Thoracic aorta (tissue), 2 donors: Measurements from ENCODE around the gene RIT2. TPM values are rescaled to one million over a fixed set of nuclear protein-coding genes. Genes with fewer than 3 reads are reported as not detected.

Experiments used
- ATAC-seq: fragments of 150-250 bp; one replicate; pipeline ENCODE4 v1.8.0; 2017; ENCODE audit warnings: low read depth; ENCODE audit not compliant: insufficient number of reproducible peaks, low FRiP score
- DNase-seq: peaks from one replicate; pipeline ENCODE4 v3.0.0-alpha.2; 2020; ENCODE audit warnings: low spot score
- H3K27ac ChIP-seq, 2 donors: fragments of 200-600 bp; sonication (generic); 1 replicate in 1 of 2; 2 replicates in 1 of 2; pipeline ENCODE4 v1.5.1; 2016; ENCODE audit warnings: mild to moderate bottlenecking in 2 of 2, moderate library complexity in 2 of 2
- H3K27me3 ChIP-seq: fragments of 200-600 bp; sonication (generic); replicated peaks from 2 replicates; pipeline ENCODE4 v1.6.0; 2016; ENCODE audit warnings: mild to moderate bottlenecking; ENCODE audit not compliant: insufficient read depth
- H3K36me3 ChIP-seq: fragments of 200-600 bp; sonication (generic); one replicate; pipeline ENCODE4 v1.5.1; 2016
- H3K4me1 ChIP-seq, 2 donors: fragments of 200-600 bp; sonication (generic); 1 replicate in 1 of 2; 2 replicates in 1 of 2; pipeline versions ENCODE4 v1.5.1 to v1.6.0; 2016; ENCODE audit warnings: low read depth in 2 of 2, mild to moderate bottlenecking in 1 of 2; ENCODE audit not compliant: control insufficient read depth in 1 of 2
- H3K4me3 ChIP-seq: fragments of 200-600 bp; sonication (generic); 2 replicates; pipeline ENCODE4 v1.5.1; 2016; ENCODE audit warnings: mild to moderate bottlenecking
- H3K9me3 ChIP-seq: fragments of 200-600 bp; sonication (generic); 2 replicates; pipeline ENCODE4 v1.5.1; 2016
- CTCF ChIP-seq: fragments of 200-600 bp; sonication (generic); IDR thresholded peaks from one replicate; pipeline ENCODE4 v1.5.1; 2019; ENCODE audit warnings: antibody characterized with exemption
- total RNA-seq, 2 donors: library from RNA; depleted of rRNA; stranded (reverse); fragments of >200 nt; gene quantifications; one replicate each; pipeline versions ENCODE4 v1.1.0 to v1.2.3, GENCODE V29; 2016

The RIT2 gene
- total RNA-seq, 2 donors from 2014 or later: not detected

GRCh38 chr18:42707080-42707479, 408.4 kb downstream of the RIT2 start:
- TF ChIP-seq CTCF: no peak
- no peaks in the 10 kb centered on the region for H3K4me1 ChIP-seq
- no peaks in the 10 kb centered on the region for H3K27me3 ChIP-seq
- no peak for ATAC-seq
- H3K4me3 ChIP-seq: no peak overlapping the region
- H3K27ac ChIP-seq: no peak overlapping the region
- no peaks in the 10 kb centered on the region for H3K36me3 ChIP-seq
- no peak for DNase-seq
- H3K9me3 ChIP-seq: no peaks in the 10 kb centered on the region

GRCh38 chr18:42706618-42707017, 408.9 kb downstream of the RIT2 start:
- no peak overlapping the region for H3K4me3 ChIP-seq
- no peaks in the 10 kb centered on the region for H3K36me3 ChIP-seq
- H3K27ac ChIP-seq: no peak overlapping the region
- H3K9me3 ChIP-seq: no peaks in the 10 kb centered on the region
- ATAC-seq (no peak), DNase-seq (no peak)
- H3K27me3 ChIP-seq: no peaks in the 10 kb centered on the region
- TF ChIP-seq CTCF: no peak
- no peaks in the 10 kb centered on the region for H3K4me1 ChIP-seq

GRCh38 chr18:42706029-42706608, 409.4 kb downstream of the RIT2 start:
- no peak for TF ChIP-seq CTCF
- DNase-seq (no peak), ATAC-seq (no peak)
- no peaks in the 10 kb centered on the region for H3K27me3 ChIP-seq
- no peak overlapping the region for H3K4me3 ChIP-seq
- no peak overlapping the region for H3K27ac ChIP-seq
- H3K36me3 ChIP-seq: no peaks in the 10 kb centered on the region
- no peaks in the 10 kb centered on the region for H3K4me1 ChIP-seq
- no peaks in the 10 kb centered on the region for H3K9me3 ChIP-seq

Other genes starting within 250 kb of the RIT2 start
- not detected for gene SYT4, start 161.8 kb upstream of the RIT2 start, total RNA-seq